Choroid plexus epithelial cell (primary cell): ENCODE results near the gene ANAPC1.

Experiments used
- DNase-seq: peaks from one replicate; pipeline ENCODE4 v3.0.0-alpha.2; 2010; ENCODE audit warnings: low read depth
- H3K4me3 ChIP-seq: 2 replicates; pipeline ENCODE4 v1.5.1; 2011; ENCODE audit warnings: low read depth, mild to moderate bottlenecking, control low read depth, low read length, moderate library complexity
- CTCF ChIP-seq: conservative IDR thresholded peaks from 2 replicates; pipeline ENCODE4 v1.5.1; 2011; ENCODE audit warnings: low read depth, mild to moderate bottlenecking, control low read depth, inconsistent platforms, low read length, moderate library complexity

Gene ANAPC1

DNA sequence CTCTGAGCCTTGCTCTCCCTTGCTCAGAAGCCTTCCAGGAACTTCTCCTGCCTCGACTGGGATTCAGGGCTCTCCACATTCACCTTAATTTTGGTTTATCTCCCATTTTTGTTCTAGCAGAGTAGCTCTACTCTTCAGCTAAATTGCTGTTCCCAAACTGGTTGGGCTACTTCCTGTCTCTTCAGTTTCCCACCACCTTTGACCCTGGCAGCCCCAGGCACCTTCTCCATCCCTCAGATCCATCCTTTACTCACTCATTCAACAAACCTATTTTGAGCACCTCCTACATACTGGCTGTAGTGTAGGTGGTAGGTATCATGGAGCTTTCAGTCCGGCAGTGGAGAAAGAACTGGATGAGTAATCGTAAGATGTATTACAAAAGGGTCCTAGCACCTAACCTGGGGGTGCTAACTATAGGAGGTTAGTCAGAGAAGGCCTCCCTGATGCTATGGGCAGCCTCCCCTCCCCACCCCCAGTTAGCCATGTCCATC, 40.7 kb upstream of the ANAPC1 start:
- no peak for TF ChIP-seq CTCF
- H3K4me3 ChIP-seq: no peak overlapping the region
- no peak for DNase-seq

- no peak overlapping the region for H3K4me3 ChIP-seq
- no peak for TF ChIP-seq CTCF
- DNase-seq: no peak
These were observed 39.3 kb upstream of the ANAPC1 start for GRCh38 chr2:111923276-111923804.

- no peak for DNase-seq
- no peak for TF ChIP-seq CTCF
- H3K4me3 ChIP-seq: no peak overlapping the region
These were observed 36.0 kb upstream of the ANAPC1 start for GRCh38 chr2:111919794-111920608.

GRCh38 chr2:111919365-111919764, 35.4 kb upstream of the ANAPC1 start:
- no peak for DNase-seq
- peak; percentile 40 for TF ChIP-seq CTCF
- no peak overlapping the region for H3K4me3 ChIP-seq

GRCh38 chr2:111918383-111918806, 34.4 kb upstream of the ANAPC1 start:
- no peak overlapping the region for H3K4me3 ChIP-seq
- TF ChIP-seq CTCF: no peak
- DNase-seq: peak; percentile 83

- no peak for TF ChIP-seq CTCF
- DNase-seq: no peak
- H3K4me3 ChIP-seq: no peak overlapping the region
These were observed 33.1 kb upstream of the ANAPC1 start for GRCh38 chr2:111917106-111917505.
